IMR-90 (cell line): Measurements from ENCODE around the gene DIP2B. TPM values are rescaled to one million over a fixed set of nuclear protein-coding genes. Genes with fewer than 3 reads are reported as not detected.
A peak's percentile ranks its signal among the peaks of the same experiment; 100 is the strongest.

ENCODE experiments used
- ATAC-seq: fragments of 200-7000 bp; cut with Tn5 transposase; 2 replicates; pipeline ENCODE4 v1.9.1; 2020; ENCODE audit warnings: low read depth, mild to moderate bottlenecking, moderate library complexity
- BruUV-seq: library from RNA; stranded (reverse); fragments of 400-500 nt; replicated peaks from 2 replicates; lab custom pipeline; 2021; lab: Mats Ljungman, UMichigan
- CTCF ChIA-PET: fragments of 300-600 bp; formaldehyde crosslinking; extraction: SDS; loops from one replicate; lab custom pipeline; 2021; ENCODE audit warnings: antibody characterized with exemption; lab: Yijun Ruan, JAX
- POLR2A ChIA-PET: fragments of 300-600 bp; sonication (Branson Sonifier 250); formaldehyde crosslinking; loops from one replicate; lab custom pipeline; 2022; ENCODE audit warnings: antibody characterized with exemption; ENCODE audit not compliant: unreplicated experiment; lab: Charles Lee
- DNase-seq: peaks from one replicate; pipeline ENCODE4 v3.0.0; 2013
- H2AFZ ChIP-seq: replicated peaks from 2 replicates; pipeline ENCODE3; 2013; ENCODE audit warnings: low read length, mild to moderate bottlenecking; ENCODE audit not compliant: poor library complexity
- H2AK5ac ChIP-seq: 2 replicates; pipeline ENCODE4 v1.6.1; 2013; ENCODE audit warnings: low read depth, low read length, inconsistent platforms
- H2AK9ac ChIP-seq: replicated peaks from 2 replicates; pipeline ENCODE3; 2013; ENCODE audit warnings: mild to moderate bottlenecking, low read depth, low read length, moderate library complexity; ENCODE audit not compliant: poor library complexity
- H2BK120ac ChIP-seq: 2 replicates; pipeline ENCODE4 v1.6.1; 2013; ENCODE audit warnings: low read depth, low read length, inconsistent platforms
- H2BK15ac ChIP-seq: 3 replicates; pipeline ENCODE4 v1.6.1; 2013; ENCODE audit warnings: low read depth, low read length, inconsistent platforms
- H2BK20ac ChIP-seq: 2 replicates; pipeline ENCODE4 v1.6.1; 2013; ENCODE audit warnings: low read depth, mild to moderate bottlenecking, inconsistent platforms, low read length, moderate library complexity
- H2BK5ac ChIP-seq: 2 replicates; pipeline ENCODE4 v1.6.1; 2013; ENCODE audit warnings: mild to moderate bottlenecking, low read depth, low read length, inconsistent platforms; ENCODE audit not compliant: poor library complexity, severe bottlenecking
- H3K14ac ChIP-seq: replicated peaks from 2 replicates; pipeline ENCODE4 v1.6.1; 2013; ENCODE audit warnings: low read depth, low read length, inconsistent platforms
- H3K18ac ChIP-seq: 2 replicates; pipeline ENCODE4 v1.6.1; 2013; ENCODE audit warnings: low read depth, low read length, control low read depth
- H3K23ac ChIP-seq: 2 replicates; pipeline ENCODE4 v1.6.1; 2013; ENCODE audit warnings: low read depth, low read length, inconsistent platforms
- H3K27ac ChIP-seq: 2 replicates; pipeline ENCODE4 v1.5.1; 2013; ENCODE audit warnings: mild to moderate bottlenecking, control low read depth, low read length; ENCODE audit not compliant: insufficient read depth
- H3K27me3 ChIP-seq: 2 replicates; pipeline ENCODE4 v1.6.1; 2013; ENCODE audit warnings: low read length; ENCODE audit not compliant: control insufficient read depth, insufficient read depth
- H3K36me3 ChIP-seq: 2 replicates; pipeline ENCODE4 v1.6.1; 2013; ENCODE audit warnings: low read length, mixed read lengths; ENCODE audit not compliant: control insufficient read depth, insufficient read depth
- H3K4ac ChIP-seq: 2 replicates; pipeline ENCODE4 v1.6.1; 2013; ENCODE audit warnings: low read depth, low read length, inconsistent platforms
- H3K4me1 ChIP-seq: 2 replicates; pipeline ENCODE4 v1.6.1; 2013; ENCODE audit warnings: low read length, mixed read lengths; ENCODE audit not compliant: control insufficient read depth, insufficient read depth
- H3K4me2 ChIP-seq: 2 replicates; pipeline ENCODE4 v1.6.1; 2013; ENCODE audit warnings: low read depth, mild to moderate bottlenecking, control low read depth, low read length, moderate library complexity
- H3K4me3 ChIP-seq: 2 replicates; pipeline ENCODE4 v1.5.1; 2013; ENCODE audit warnings: low read depth, mild to moderate bottlenecking, control low read depth, low read length, moderate library complexity; ENCODE audit not compliant: insufficient read depth
- H3K56ac ChIP-seq: 2 replicates; pipeline ENCODE4 v1.6.1; 2013; ENCODE audit warnings: low read length, inconsistent platforms; ENCODE audit not compliant: insufficient read depth; ENCODE audit errors: extremely low read depth
- H3K79me1 ChIP-seq, 2 experiments: 2 replicates each; pipeline ENCODE4 v1.6.1; 2013; ENCODE audit warnings: low read length in 2 of 2, inconsistent platforms in 1 of 2, low read depth in 1 of 2
- H3K9ac ChIP-seq: 2 replicates; pipeline ENCODE4 v1.6.1; 2013; ENCODE audit warnings: low read depth, low read length, control low read depth
- H3K9me1 ChIP-seq: 2 replicates; pipeline ENCODE4 v1.6.1; 2013; ENCODE audit warnings: low read length, inconsistent platforms; ENCODE audit not compliant: insufficient read depth
- H3K9me3 ChIP-seq: 2 replicates; pipeline ENCODE4 v1.6.1; 2013; ENCODE audit warnings: low read length; ENCODE audit not compliant: control insufficient read depth, insufficient read depth
- H4K20me1 ChIP-seq: 2 replicates; pipeline ENCODE4 v1.6.1; 2013; ENCODE audit warnings: low read length, inconsistent platforms; ENCODE audit not compliant: insufficient read depth
- H4K5ac ChIP-seq: 2 replicates; pipeline ENCODE4 v1.6.1; 2013; ENCODE audit warnings: mild to moderate bottlenecking, low read depth, low read length, control low read depth
- H4K8ac ChIP-seq, 2 experiments: 2 replicates each; pipeline ENCODE4 v1.6.1; 2013; ENCODE audit warnings: low read depth in 2 of 2, low read length in 2 of 2, control low read depth in 1 of 2, inconsistent platforms in 1 of 2
- H4K91ac ChIP-seq: 2 replicates; pipeline ENCODE4 v1.6.1; 2013; ENCODE audit warnings: low read depth, low read length, inconsistent platforms; ENCODE audit not compliant: insufficient read depth
- BHLHE40 ChIP-seq: fragments of 150-350 bp; IDR thresholded peaks from 2 replicates; pipeline ENCODE4 v1.6.1; 2016; ENCODE audit warnings: mild to moderate bottlenecking, low read depth, low read length
- CEBPB ChIP-seq: IDR thresholded peaks from 2 replicates; pipeline ENCODE4 v1.6.1; 2012; ENCODE audit warnings: low read depth, low read length, improper control_type of control experiment
- CHD1 ChIP-seq: IDR thresholded peaks from 2 replicates; pipeline ENCODE4 v1.6.1; 2012; ENCODE audit warnings: low read depth, low read length, improper control_type of control experiment
- MAFK ChIP-seq: IDR thresholded peaks from 2 replicates; pipeline ENCODE4 v1.6.1; 2012; ENCODE audit warnings: low read depth, low read length, improper control_type of control experiment
- MAZ ChIP-seq: IDR thresholded peaks from 2 replicates; pipeline ENCODE4 v1.6.1; 2012; ENCODE audit warnings: low read depth, mild to moderate bottlenecking, low read length, improper control_type of control experiment, moderate library complexity, borderline replicate concordance
- MXI1 ChIP-seq: IDR thresholded peaks from 2 replicates; pipeline ENCODE4 v1.6.1; 2012; ENCODE audit warnings: low read depth, mild to moderate bottlenecking, low read length, moderate library complexity, borderline replicate concordance
- NFE2L2 ChIP-seq: fragments of 150-350 bp; IDR thresholded peaks from 2 replicates; pipeline ENCODE4 v1.6.1; 2016; ENCODE audit warnings: low read depth, mild to moderate bottlenecking, low read length
- POLR2A ChIP-seq: IDR thresholded peaks from 2 replicates; pipeline ENCODE4 v1.6.1; 2012; ENCODE audit warnings: mild to moderate bottlenecking, low read depth, low read length
- RAD21 ChIP-seq: IDR thresholded peaks from 2 replicates; pipeline ENCODE4 v1.6.1; 2012; ENCODE audit warnings: low read length, improper control_type of control experiment
- RCOR1 ChIP-seq: IDR thresholded peaks from 2 replicates; pipeline ENCODE4 v1.6.1; 2012; ENCODE audit warnings: mild to moderate bottlenecking, low read length, improper control_type of control experiment; ENCODE audit not compliant: insufficient replicate concordance
- SMC3 ChIP-seq: fragments of 150-350 bp; IDR thresholded peaks from 2 replicates; pipeline ENCODE4 v1.6.1; 2016; ENCODE audit warnings: low read depth, mild to moderate bottlenecking, antibody characterized with exemption, low read length, moderate library complexity
- WGBS, 2 experiments: methylation state at CpG; one replicate each; pipeline versions ENCODE4 v1.1.5 to v1.1.7; 2013; ENCODE audit warnings: missing lambda C conversion rate in 2 of 2; ENCODE audit not compliant: insufficient read length in 1 of 2; ENCODE audit errors: extremely low coverage in 2 of 2; 5-methylcytosine and 5-hydroxymethylcytosine counted together
- dilution Hi-C: fragments of 300-500 bp; cut with HindIII; formaldehyde crosslinking; loops from one replicate; pipeline ENCODE4 v1.14.3; 2018; ENCODE audit warnings: low sequenced_read_pairs; ENCODE audit not compliant: unreplicated experiment
- in situ Hi-C: fragments of 300-500 bp; cut with MboI; formaldehyde crosslinking; loops from 3 replicates; pipeline ENCODE4 v1.14.3; 2019; ENCODE audit warnings: low sequenced_read_pairs, inconsistent platforms, mixed read lengths
- intact Hi-C: fragments of 100-400 bp; cut with micrococcal nuclease; formaldehyde crosslinking; loops from 2 replicates; pipeline ENCODE4 v1.10.0; 2022
- polyA plus RNA-seq, 3 experiments: library from polyadenylated mRNA; depleted of rRNA; stranded (reverse); fragments of >200 nt; gene quantifications; 2 replicates each; pipeline ENCODE4 v1.2.3, GENCODE V29; 2012; ENCODE audit warnings: low replicate concordance in 1 of 3
- total RNA-seq: library from RNA; depleted of rRNA; stranded (reverse); fragments of >200 nt; gene quantifications from 2 replicates; pipeline ENCODE4 v1.2.3, GENCODE V29; 2012
- TF ChIP-seq, protein P1 (sequence below): fragments of 150-350 bp; IDR thresholded peaks from 2 replicates; pipeline ENCODE4 v1.6.1; 2017; ENCODE audit warnings: mild to moderate bottlenecking, antibody characterized with exemption, low read length, low read depth
- TF ChIP-seq, protein P2 (sequence below): conservative IDR thresholded peaks from 2 replicates; pipeline ENCODE4 v1.5.1; 2012; ENCODE audit warnings: mild to moderate bottlenecking, low read depth, low read length, improper control_type of control experiment
- TF ChIP-seq, protein P3 (sequence below): fragments of 150-350 bp; IDR thresholded peaks from 2 replicates; pipeline ENCODE4 v1.6.1; 2016; ENCODE audit warnings: low read depth, mild to moderate bottlenecking, low read length, moderate library complexity, borderline replicate concordance

DIP2B gene
- total and polyA plus RNA-seq, 2 of the 4 experiments (the other 2 are of a cell fraction), result 7.7 to 12.9 TPM

DNA sequence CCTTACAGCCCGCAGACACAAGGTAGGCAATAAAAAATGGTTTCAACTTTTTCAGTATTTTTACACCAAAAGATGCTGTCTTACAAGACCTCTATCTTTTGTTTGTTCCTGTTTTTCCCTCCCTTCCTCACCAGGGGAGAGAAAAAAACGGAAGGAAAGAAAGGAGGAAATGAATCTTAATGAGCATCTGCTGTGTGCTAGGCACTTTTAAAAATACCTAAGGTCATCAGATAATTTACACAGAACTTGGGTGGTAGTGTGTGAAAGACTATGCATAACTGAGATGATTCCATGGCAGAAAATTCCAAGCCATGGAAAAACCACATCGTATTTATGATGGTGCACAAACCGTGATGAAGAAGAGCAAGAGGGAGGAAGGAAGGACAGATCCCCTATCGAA, 121.2 kb downstream of the DIP2B start:
- H2AFZ ChIP-seq, result no peak overlapping the region
- peak overlapping the region in 1 of 2 experiments; percentile 55; a peak in 1 of 4 replicates for H4K8ac ChIP-seq
- peaks cover 4% of the 10 kb centered on the region; the same call in 1 of the 2 replicates for H3K36me3 ChIP-seq
- no peak overlapping the region for H3K14ac ChIP-seq
- no peak overlapping the region for H2BK5ac ChIP-seq
- no peak overlapping the region for H3K9ac ChIP-seq
- ChIA-PET POLR2A (no interaction called here), CTCF (no interaction called here)
- H3K9me1 ChIP-seq, result peaks cover 15% of the 10 kb centered on the region
- no peak overlapping the region for H3K27ac ChIP-seq
- TF ChIP-seq CEBPB, result no peak
- TF ChIP-seq MXI1, result no peak
- TF ChIP-seq BHLHE40, result no peak
- TF ChIP-seq SMC3, result no peak
- no peak for TF ChIP-seq RCOR1
- TF ChIP-seq, protein P1, sequence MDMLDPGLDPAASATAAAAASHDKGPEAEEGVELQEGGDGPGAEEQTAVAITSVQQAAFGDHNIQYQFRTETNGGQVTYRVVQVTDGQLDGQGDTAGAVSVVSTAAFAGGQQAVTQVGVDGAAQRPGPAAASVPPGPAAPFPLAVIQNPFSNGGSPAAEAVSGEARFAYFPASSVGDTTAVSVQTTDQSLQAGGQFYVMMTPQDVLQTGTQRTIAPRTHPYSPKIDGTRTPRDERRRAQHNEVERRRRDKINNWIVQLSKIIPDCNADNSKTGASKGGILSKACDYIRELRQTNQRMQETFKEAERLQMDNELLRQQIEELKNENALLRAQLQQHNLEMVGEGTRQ, result no peak
- TF ChIP-seq MAFK, result no peak
- no peak for TF ChIP-seq CHD1
- no peak for TF ChIP-seq POLR2A
- TF ChIP-seq, protein P2, sequence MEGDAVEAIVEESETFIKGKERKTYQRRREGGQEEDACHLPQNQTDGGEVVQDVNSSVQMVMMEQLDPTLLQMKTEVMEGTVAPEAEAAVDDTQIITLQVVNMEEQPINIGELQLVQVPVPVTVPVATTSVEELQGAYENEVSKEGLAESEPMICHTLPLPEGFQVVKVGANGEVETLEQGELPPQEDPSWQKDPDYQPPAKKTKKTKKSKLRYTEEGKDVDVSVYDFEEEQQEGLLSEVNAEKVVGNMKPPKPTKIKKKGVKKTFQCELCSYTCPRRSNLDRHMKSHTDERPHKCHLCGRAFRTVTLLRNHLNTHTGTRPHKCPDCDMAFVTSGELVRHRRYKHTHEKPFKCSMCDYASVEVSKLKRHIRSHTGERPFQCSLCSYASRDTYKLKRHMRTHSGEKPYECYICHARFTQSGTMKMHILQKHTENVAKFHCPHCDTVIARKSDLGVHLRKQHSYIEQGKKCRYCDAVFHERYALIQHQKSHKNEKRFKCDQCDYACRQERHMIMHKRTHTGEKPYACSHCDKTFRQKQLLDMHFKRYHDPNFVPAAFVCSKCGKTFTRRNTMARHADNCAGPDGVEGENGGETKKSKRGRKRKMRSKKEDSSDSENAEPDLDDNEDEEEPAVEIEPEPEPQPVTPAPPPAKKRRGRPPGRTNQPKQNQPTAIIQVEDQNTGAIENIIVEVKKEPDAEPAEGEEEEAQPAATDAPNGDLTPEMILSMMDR, result no peak
- TF ChIP-seq MAZ, result no peak
- TF ChIP-seq RAD21, result no peak
- no peak for TF ChIP-seq NFE2L2
- TF ChIP-seq, protein P3, sequence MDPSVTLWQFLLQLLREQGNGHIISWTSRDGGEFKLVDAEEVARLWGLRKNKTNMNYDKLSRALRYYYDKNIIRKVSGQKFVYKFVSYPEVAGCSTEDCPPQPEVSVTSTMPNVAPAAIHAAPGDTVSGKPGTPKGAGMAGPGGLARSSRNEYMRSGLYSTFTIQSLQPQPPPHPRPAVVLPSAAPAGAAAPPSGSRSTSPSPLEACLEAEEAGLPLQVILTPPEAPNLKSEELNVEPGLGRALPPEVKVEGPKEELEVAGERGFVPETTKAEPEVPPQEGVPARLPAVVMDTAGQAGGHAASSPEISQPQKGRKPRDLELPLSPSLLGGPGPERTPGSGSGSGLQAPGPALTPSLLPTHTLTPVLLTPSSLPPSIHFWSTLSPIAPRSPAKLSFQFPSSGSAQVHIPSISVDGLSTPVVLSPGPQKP, result no peak
- no peak overlapping the region for H4K5ac ChIP-seq
- no peak overlapping the region for H3K4me3 ChIP-seq
- H4K20me1 ChIP-seq, result no peaks in the 10 kb centered on the region
- intact Hi-C loops, result no loop called here
- no peak overlapping the region for H3K56ac ChIP-seq
- H3K79me1 ChIP-seq, result peaks cover 22 to 57% of the 10 kb centered on the region in 2 experiments
- in situ Hi-C loops, result no loop called here
- no peak overlapping the region; the same call in 1 of the 2 replicates for H2BK20ac ChIP-seq
- no peak overlapping the region for H3K4me2 ChIP-seq
- BruUV-seq, result no TSS peak
- H3K4ac ChIP-seq, result no peak overlapping the region
- ATAC-seq, result no peak
- H3K23ac ChIP-seq, result no peak overlapping the region
- H3K18ac ChIP-seq, result no peak overlapping the region
- no peak overlapping the region for H2BK15ac ChIP-seq
- no peak overlapping the region for H2AK5ac ChIP-seq
- no CpG with 5 or more reads among the region's 5 CpGs for WGBS, 2 experiments
- peaks cover 13% of the 10 kb centered on the region for H3K4me1 ChIP-seq
- no peak for DNase-seq
- dilution Hi-C loops, result no loop called here
- no peak overlapping the region for H2BK120ac ChIP-seq
- H2AK9ac ChIP-seq, result no peak overlapping the region
- no peaks in the 10 kb centered on the region for H3K27me3 ChIP-seq
- no peaks in the 10 kb centered on the region for H3K9me3 ChIP-seq
- no peak overlapping the region for H4K91ac ChIP-seq
